HepG2 (cell line): ENCODE results near the gene H2AZ1. TPM values are rescaled to one million over a fixed set of nuclear protein-coding genes. Genes with fewer than 3 reads are reported as not detected.

Experiments used
- BRCA1 ChIP-seq: sonication (generic); formaldehyde crosslinking; IDR thresholded peaks from 2 replicates; pipeline ENCODE4 v1.4.0; 2020; ENCODE audit warnings: missing genetic modification reagents
- DNMT1 ChIP-seq: sonication (generic); formaldehyde crosslinking; IDR thresholded peaks from 2 replicates; pipeline ENCODE4 v1.5.1; 2020; ENCODE audit warnings: mild to moderate bottlenecking, missing genetic modification reagents
- GATAD1 ChIP-seq: IDR thresholded peaks from 2 replicates; pipeline ENCODE4 v1.6.1; 2016; ENCODE audit warnings: missing genetic modification reagents, missing compliant biosample characterization
- HIC2 ChIP-seq: sonication (generic); formaldehyde crosslinking; IDR thresholded peaks from 2 replicates; pipeline ENCODE4 v1.9.0; 2022; ENCODE audit warnings: low read depth, missing genetic modification reagents
- MLX ChIP-seq: IDR thresholded peaks from 2 replicates; pipeline ENCODE4 v1.6.1; 2016
- NCOA5 ChIP-seq: sonication (generic); formaldehyde crosslinking; IDR thresholded peaks from 2 replicates; pipeline ENCODE4 v1.4.0; 2020; ENCODE audit warnings: missing genetic modification reagents
- RCOR2 ChIP-seq: IDR thresholded peaks from 2 replicates; pipeline ENCODE4 v1.6.1; 2016; ENCODE audit warnings: missing biosample characterization, missing genetic modification reagents
- ZHX1 ChIP-seq: sonication (generic); formaldehyde crosslinking; IDR thresholded peaks from 2 replicates; pipeline ENCODE4 v1.8.1; 2022; ENCODE audit warnings: low read depth, mild to moderate bottlenecking, missing genetic modification reagents
- ZNF263 ChIP-seq: sonication (generic); formaldehyde crosslinking; IDR thresholded peaks from 2 replicates; pipeline ENCODE4 v1.4.0; 2020; ENCODE audit warnings: missing genetic modification reagents
- ZNF512B ChIP-seq: sonication (generic); formaldehyde crosslinking; IDR thresholded peaks from 2 replicates; pipeline ENCODE4 v1.5.1; 2020; ENCODE audit warnings: missing genetic modification reagents, mild to moderate bottlenecking, borderline replicate concordance
- ZNF646 ChIP-seq: sonication (generic); formaldehyde crosslinking; IDR thresholded peaks from 2 replicates; pipeline ENCODE4 v1.9.0; 2021; ENCODE audit warnings: mild to moderate bottlenecking, missing genetic modification reagents
- ZNF883 ChIP-seq: sonication (generic); formaldehyde crosslinking; IDR thresholded peaks from 2 replicates; pipeline ENCODE4 v1.5.1; 2020; ENCODE audit warnings: mild to moderate bottlenecking, missing genetic modification reagents; ENCODE audit errors: not compliant biosample characterization
- polyA plus RNA-seq, 8 experiments: library from polyadenylated mRNA; depleted of rRNA in 3 of 8; stranded (reverse) in 7 of 8; unstranded in 1 of 8; fragments of >200 nt; fragmentation: Illumina TruSeq in 4 of 8; extraction: Trizol in 4 of 8; gene quantifications; 2 replicates each; pipeline versions ENCODE4 v1.2.1 to v1.2.3, GENCODE V29; 2011 to 2016; ENCODE audit warnings: low read depth in 4 of 8, missing spikeins in 1 of 8, mixed read lengths in 1 of 8; ENCODE audit not compliant: insufficient read depth in 1 of 8
- total RNA-seq, 5 experiments: library from RNA; depleted of rRNA; stranded (reverse); fragments of >200 nt; fragmentation: Illumina TruSeq; extraction: Trizol; gene quantifications; 2 replicates each; pipeline ENCODE4 v1.2.3, GENCODE V29; 2016; ENCODE audit warnings: low read depth in 1 of 5

H2AZ1 gene
- total and polyA plus RNA-seq, 2 of the 13 experiments (the other 11 are each of a cell fraction or from before 2014, with no cell fraction given), result 301 to 574 TPM

- TF ChIP-seq ZNF646 (no peak), HIC2 (CRISPR knock-in tag) (no peak), ZNF512B (CRISPR knock-in tag) (peak; percentile 58; the same call in 1 of the 2 replicates), NCOA5 (CRISPR knock-in tag) (no peak), DNMT1 (CRISPR knock-in tag) (peak; percentile 21; the same call in 1 of the 2 replicates), GATAD1 (CRISPR knock-in tag) (peak; percentile 55), ZNF263 (CRISPR knock-in tag) (peak; percentile 16; the same call in 1 of the 2 replicates), RCOR2 (CRISPR knock-in tag) (no peak), BRCA1 (CRISPR knock-in tag) (no peak), MLX (CRISPR knock-in tag) (no peak), ZHX1 (CRISPR knock-in tag) (peak; percentile 49; the same call in 1 of the 2 replicates), ZNF883 (CRISPR knock-in tag) (no peak)
Observed at GRCh38 chr4:99946356-99947189, 3.5 kb downstream of the H2AZ1 start, which contains the start of gene DNAJB14 (continued).
